CD4-positive, CD25-positive, alpha-beta regulatory T cell (primary cell): Measurements from ENCODE around the gene TM2D3. TPM values are rescaled to one million over a fixed set of nuclear protein-coding genes. Genes with fewer than 3 reads are reported as not detected.
A peak's percentile ranks its signal among the peaks of the same experiment; 100 is the strongest.
"Not testable (repeated sequence)": the region's sequence is repeated elsewhere in the genome, so short reads cannot be mapped to it uniquely, and the experiment has no call there.

Source experiments
- ATAC-seq, 2 donors: fragments of 150-1000 bp; cut with Tn5 transposase; one replicate each; pipeline ENCODE4 v1.10.0; 2021; ENCODE audit warnings: low read depth in 2 of 2, moderate number of reproducible peaks in 2 of 2, moderate library complexity in 1 of 2
- DNase-seq, 3 donors: peaks; one replicate each; pipeline versions ENCODE4 v3.0.0 to v3.0.0-alpha.2; 2012 to 2022; ENCODE audit warnings: mixed read lengths in 1 of 3
- H3K27ac ChIP-seq: one replicate; pipeline ENCODE4 v1.7.0; 2013; ENCODE audit warnings: mild to moderate bottlenecking, low read length; ENCODE audit not compliant: insufficient read depth, poor library complexity, severe bottlenecking
- H3K27me3 ChIP-seq: one replicate; pipeline ENCODE4 v1.7.0; 2013; ENCODE audit warnings: low read length; ENCODE audit not compliant: control insufficient read depth, insufficient read depth
- H3K36me3 ChIP-seq: one replicate; pipeline ENCODE4 v1.7.0; 2013; ENCODE audit warnings: mild to moderate bottlenecking, low read length, moderate library complexity; ENCODE audit not compliant: control insufficient read depth, insufficient read depth
- H3K4me1 ChIP-seq: 2 replicates; pipeline ENCODE4 v1.7.0; 2013; ENCODE audit warnings: mild to moderate bottlenecking, low read length; ENCODE audit not compliant: insufficient read depth, control insufficient read depth, poor library complexity, severe bottlenecking
- H3K4me3 ChIP-seq: one replicate; pipeline ENCODE4 v1.7.0; 2013; ENCODE audit warnings: low read depth, mild to moderate bottlenecking, low read length, moderate library complexity
- H3K9me3 ChIP-seq, 2 experiments: 1 replicate in 1 of 2; 2 replicates in 1 of 2; pipeline ENCODE4 v1.7.0; 2013; ENCODE audit warnings: low read length in 2 of 2, mild to moderate bottlenecking in 1 of 2, moderate library complexity in 1 of 2; ENCODE audit not compliant: control insufficient read depth in 2 of 2
- H3K27ac Mint-ChIP-seq, 3 donors: one replicate each; pipeline ENCODE4 v1.8.0; 2020 to 2022; ENCODE audit warnings: mild to moderate bottlenecking in 3 of 3, mixed read lengths in 3 of 3, moderate library complexity in 2 of 3
- H3K27me3 Mint-ChIP-seq: one replicate; pipeline ENCODE4 v1.8.0; 2022; ENCODE audit warnings: mild to moderate bottlenecking, mixed read lengths
- H3K36me3 Mint-ChIP-seq: one replicate; pipeline ENCODE4 v1.8.0; 2020; ENCODE audit warnings: mixed read lengths
- H3K4me1 Mint-ChIP-seq, 4 donors: one replicate each; pipeline ENCODE4 v1.8.0; 2020 to 2022; ENCODE audit warnings: mixed read lengths in 4 of 4, mild to moderate bottlenecking in 1 of 4
- H3K4me3 Mint-ChIP-seq, 4 donors: one replicate each; pipeline ENCODE4 v1.8.0; 2020 to 2022; ENCODE audit warnings: mild to moderate bottlenecking in 4 of 4, mixed read lengths in 4 of 4, moderate library complexity in 3 of 4
- H3K9me3 Mint-ChIP-seq, 7 donors: one replicate each; pipeline ENCODE4 v1.8.0; 2020 to 2022; ENCODE audit warnings: mixed read lengths in 7 of 7, mild to moderate bottlenecking in 3 of 7, moderate library complexity in 2 of 7
- polyA plus RNA-seq, 4 donors: library from polyadenylated mRNA; unstranded; fragments of 300-500 nt; fragmentation: Illumina TruSeq; gene quantifications; one replicate each; pipeline ENCODE4 v1.2.3, GENCODE V29; 2021
- total RNA-seq: library from RNA; stranded (reverse); gene quantifications from one replicate; pipeline ENCODE4 v1.2.3, GENCODE V29; 2022

Gene TM2D3
- total and polyA plus RNA-seq, 5 donors from 2014 or later: 30.9 to 85.4 (median 43.6) TPM

DNA sequence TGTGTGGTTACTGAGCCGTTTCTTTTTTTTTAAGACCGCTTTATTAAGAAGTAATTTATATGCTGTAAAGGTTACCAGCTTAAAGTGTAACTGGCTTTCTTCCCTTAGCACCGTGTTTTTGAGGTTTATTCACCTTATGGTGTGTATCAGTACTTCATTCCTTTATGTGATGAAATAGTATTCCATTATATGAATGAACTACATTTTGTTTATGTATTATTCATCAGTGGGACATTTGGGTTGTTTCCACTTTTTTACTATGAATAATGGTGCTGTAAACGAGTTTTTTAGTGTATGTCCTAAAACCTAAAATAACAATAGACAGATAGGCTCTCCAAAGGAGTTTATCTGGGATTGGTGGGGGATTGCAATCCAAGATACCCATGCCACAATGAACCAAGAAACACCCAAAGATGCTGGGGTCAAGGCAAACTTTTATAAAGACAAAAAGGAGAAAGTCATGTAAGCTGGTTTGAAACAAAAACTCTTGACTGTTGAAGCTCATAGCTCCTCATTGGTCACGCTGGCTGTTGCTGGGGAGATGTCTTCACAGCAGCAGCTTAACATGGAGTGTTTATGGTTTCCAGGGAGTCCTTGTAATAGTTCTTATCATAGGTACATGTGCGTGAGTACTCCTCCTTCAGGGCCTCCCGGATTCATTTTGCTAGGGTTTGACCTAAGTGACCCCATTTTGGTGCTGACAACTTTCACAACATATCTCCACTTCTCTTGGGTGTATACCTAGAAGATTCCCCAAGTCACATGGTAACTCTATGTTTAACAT, 16.0 kb downstream of the TM2D3 start:
- DNase-seq (no peak), ATAC-seq (no peak)
- Mint-ChIP-seq H3K4me1 (peaks cover 4 to 13% (median 9%) of the 10 kb centered on the region in 4 donors), H3K27ac (peak overlapping the region in 2 of 3 donors; percentile 40 to 71), H3K9me3 (no peaks in the 10 kb centered on the region), H3K4me3 (no peak overlapping the region), H3K27me3 (no peaks in the 10 kb centered on the region), H3K36me3 (peaks cover 24% of the 10 kb centered on the region)
- Histone ChIP-seq H3K4me1 (peaks cover 3% of the 10 kb centered on the region), H3K4me3 (no peak overlapping the region), H3K36me3 (peaks cover 24% of the 10 kb centered on the region), H3K27ac (no peak overlapping the region), H3K9me3 (no peaks in the 10 kb centered on the region), H3K27me3 (no peaks in the 10 kb centered on the region)

DNA sequence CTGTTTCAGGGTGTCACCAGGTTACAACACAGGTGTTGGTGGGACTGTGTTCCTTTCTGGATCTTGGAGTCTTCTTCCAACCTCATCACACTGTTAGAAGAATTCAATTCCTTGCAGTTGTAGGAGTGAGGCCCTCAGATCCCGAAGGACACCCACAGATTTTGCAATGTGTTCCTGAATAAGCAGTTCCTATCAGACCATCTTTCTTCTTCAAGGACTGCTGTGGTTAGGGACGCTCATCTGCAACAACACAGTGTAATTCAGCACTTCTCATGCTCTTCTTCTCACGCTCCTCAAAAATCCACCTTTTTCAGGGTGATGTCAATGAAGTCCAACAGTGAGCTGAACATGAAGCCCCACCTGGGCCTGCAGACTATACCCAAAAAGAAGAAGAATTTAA, 18.8 kb downstream of the TM2D3 start:
- peaks cover 3% of the 10 kb centered on the region for H3K36me3 ChIP-seq
- no peak overlapping the region for H3K4me3 Mint-ChIP-seq
- H3K4me1 ChIP-seq: no peaks in the 10 kb centered on the region
- DNase-seq: no peak
- H3K27ac Mint-ChIP-seq: peak overlapping the region in 1 of 3 donors; percentile 59
- H3K4me3 ChIP-seq: no peak overlapping the region
- no peaks in the 10 kb centered on the region for H3K27me3 ChIP-seq
- H3K9me3 ChIP-seq: no peaks in the 10 kb centered on the region
- no peak overlapping the region for H3K27ac ChIP-seq
- no peak for ATAC-seq
- H3K36me3 Mint-ChIP-seq: peaks cover 7% of the 10 kb centered on the region
- no peaks in the 10 kb centered on the region for H3K27me3 Mint-ChIP-seq
- H3K9me3 Mint-ChIP-seq: no peaks in the 10 kb centered on the region
- peaks cover 0 to 5% (median 0%) of the 10 kb centered on the region in 4 donors for H3K4me1 Mint-ChIP-seq

DNA sequence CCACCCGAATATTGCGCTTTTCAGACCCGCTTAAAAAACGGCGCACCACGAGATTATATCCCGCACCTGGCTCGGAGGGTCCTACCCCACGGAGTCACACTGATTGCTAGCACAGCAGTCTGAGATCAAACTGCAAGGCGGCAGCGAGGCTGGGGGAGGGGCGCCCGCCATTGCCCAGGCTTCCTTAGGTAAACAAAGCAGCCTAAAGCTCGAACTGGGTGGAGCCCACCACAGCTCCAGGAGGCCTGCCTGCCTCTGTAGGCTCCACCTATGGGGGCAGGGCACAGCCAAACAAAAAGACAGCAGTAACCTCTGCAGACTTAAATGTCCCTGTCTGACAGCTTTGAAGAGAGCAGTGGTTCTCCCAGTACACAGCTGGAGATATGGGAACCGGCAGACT, 25.5 kb downstream of the TM2D3 start:
- not testable (repeated sequence) for H3K4me3 ChIP-seq, ATAC-seq, H3K27me3 Mint-ChIP-seq, H3K9me3 Mint-ChIP-seq, H3K4me1 ChIP-seq, H3K27me3 ChIP-seq, H3K27ac Mint-ChIP-seq, H3K27ac ChIP-seq, DNase-seq, H3K9me3 ChIP-seq, H3K4me3 Mint-ChIP-seq
- peaks cover 25% of the 10 kb centered on the region for H3K36me3 ChIP-seq
- H3K36me3 Mint-ChIP-seq: peaks cover 34% of the 10 kb centered on the region
- peaks cover 12 to 28% (median 20%) of the 10 kb centered on the region in 4 donors for H3K4me1 Mint-ChIP-seq

DNA sequence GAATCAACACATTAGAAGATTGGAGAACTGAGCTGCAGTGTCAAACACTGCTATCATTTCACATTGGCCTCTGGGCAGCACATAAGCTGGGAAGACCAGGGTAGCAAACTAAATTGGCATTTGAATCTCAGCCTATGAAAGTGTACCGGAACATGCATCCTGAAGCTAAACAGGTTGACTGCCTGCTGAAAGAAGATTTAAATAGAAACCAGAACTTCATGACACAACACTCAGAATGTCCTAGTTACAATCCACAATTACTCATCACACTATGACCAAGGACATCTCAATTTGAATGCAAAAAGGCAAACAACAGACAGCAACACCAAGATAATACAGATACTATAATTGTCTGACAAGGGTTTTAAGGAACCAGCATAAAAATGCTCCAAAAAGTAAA, 26.2 kb downstream of the TM2D3 start:
- H3K27ac ChIP-seq: no peak overlapping the region
- peaks cover 0 to 3% (median 0%) of the 10 kb centered on the region in 7 donors for H3K9me3 Mint-ChIP-seq
- H3K4me1 Mint-ChIP-seq: peaks cover 12 to 31% (median 21%) of the 10 kb centered on the region in 4 donors
- H3K36me3 Mint-ChIP-seq: peaks cover 37% of the 10 kb centered on the region
- H3K9me3 ChIP-seq: no peaks in the 10 kb centered on the region
- no peaks in the 10 kb centered on the region for H3K4me1 ChIP-seq
- no peaks in the 10 kb centered on the region for H3K27me3 ChIP-seq
- H3K36me3 ChIP-seq: peaks cover 25% of the 10 kb centered on the region
- no peak overlapping the region for H3K4me3 ChIP-seq
- no peaks in the 10 kb centered on the region for H3K27me3 Mint-ChIP-seq
- no peak overlapping the region for H3K4me3 Mint-ChIP-seq
- H3K27ac Mint-ChIP-seq: peak overlapping the region in 1 of 3 donors; percentile 48
- ATAC-seq: no peak
- DNase-seq: no peak

DNA sequence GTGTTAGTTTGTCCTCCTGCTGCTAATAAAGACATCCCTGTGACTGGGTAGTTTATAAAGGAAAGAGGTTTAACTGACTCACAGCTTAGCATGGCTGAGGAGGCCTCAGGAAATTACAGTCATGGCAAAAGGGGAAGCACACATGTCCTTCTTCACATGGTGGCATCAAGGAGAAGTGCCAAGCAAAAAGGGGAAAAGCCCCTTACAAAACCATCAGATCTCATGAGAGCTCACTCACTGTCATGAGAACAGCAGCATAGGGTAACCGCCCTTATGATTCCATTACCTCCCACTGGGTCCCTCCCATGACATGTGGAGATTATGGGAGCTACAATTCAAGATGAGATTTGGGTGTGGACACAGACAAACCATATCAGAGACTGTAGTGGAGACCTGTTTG, 27.0 kb downstream of the TM2D3 start:
- H3K27ac ChIP-seq: no peak overlapping the region
- ATAC-seq (no peak), DNase-seq (no peak)
- H3K9me3 ChIP-seq: no peaks in the 10 kb centered on the region
- peaks cover 0 to 3% (median 0%) of the 10 kb centered on the region in 7 donors for H3K9me3 Mint-ChIP-seq
- peaks cover 30% of the 10 kb centered on the region for H3K36me3 ChIP-seq
- H3K27me3 Mint-ChIP-seq: no peaks in the 10 kb centered on the region
- no peak overlapping the region for H3K4me3 Mint-ChIP-seq
- H3K36me3 Mint-ChIP-seq: peaks cover 39% of the 10 kb centered on the region
- H3K4me1 Mint-ChIP-seq: peaks cover 12 to 31% (median 21%) of the 10 kb centered on the region in 4 donors
- H3K4me1 ChIP-seq: no peaks in the 10 kb centered on the region
- H3K4me3 ChIP-seq: no peak overlapping the region
- peak overlapping the region in 2 of 3 donors; percentile 3 to 48 for H3K27ac Mint-ChIP-seq
- no peaks in the 10 kb centered on the region for H3K27me3 ChIP-seq

DNA sequence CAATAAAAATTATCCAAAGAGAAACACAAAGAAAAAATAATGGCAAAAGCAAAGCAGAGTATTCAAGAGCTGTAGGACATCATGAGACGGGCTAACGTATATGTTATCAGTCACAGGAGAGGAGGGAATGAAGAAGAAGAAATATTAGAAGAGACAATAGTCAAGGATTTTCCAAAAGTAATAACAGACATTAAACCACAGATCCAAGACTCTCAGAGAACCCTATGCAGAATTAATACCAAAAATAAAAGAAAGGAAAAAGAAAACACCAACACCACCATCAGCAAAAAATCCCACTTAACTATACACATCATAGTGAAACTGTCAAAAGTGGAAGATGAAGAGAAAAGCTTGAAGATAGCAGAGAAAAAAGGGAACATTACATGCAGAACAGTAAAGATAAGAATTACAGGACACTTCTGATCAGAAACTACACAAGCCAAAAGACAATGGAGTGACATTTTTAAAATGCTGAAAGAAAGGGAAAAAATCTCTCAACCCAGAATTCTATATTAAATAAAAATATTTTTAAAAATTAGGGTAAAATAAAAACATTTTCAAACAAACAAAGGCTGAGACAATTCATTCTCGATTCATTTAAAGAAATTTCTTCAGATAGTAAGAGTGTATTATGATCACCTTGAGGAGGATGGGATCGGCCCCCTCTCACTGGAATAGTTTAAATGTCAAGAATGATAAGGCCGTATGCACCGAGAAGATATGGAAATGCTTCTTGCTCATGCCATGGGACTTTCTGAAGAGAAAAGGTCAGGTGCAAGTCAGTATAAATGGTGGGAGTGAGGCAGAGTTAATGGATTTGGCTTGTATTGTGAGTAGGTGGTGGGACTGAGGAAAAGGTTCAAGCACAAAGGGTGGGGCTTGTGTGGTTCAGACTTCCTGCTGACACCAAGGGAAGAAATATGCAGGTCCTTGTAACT, 28.5 kb downstream of the TM2D3 start:
- no peak overlapping the region for H3K4me3 ChIP-seq
- no peak overlapping the region for H3K27ac ChIP-seq
- H3K9me3 ChIP-seq: no peaks in the 10 kb centered on the region
- peaks cover 0 to 3% (median 0%) of the 10 kb centered on the region in 7 donors for H3K9me3 Mint-ChIP-seq
- H3K4me1 Mint-ChIP-seq: peaks cover 12 to 31% (median 21%) of the 10 kb centered on the region in 4 donors
- H3K27me3 Mint-ChIP-seq: no peaks in the 10 kb centered on the region
- H3K4me1 ChIP-seq: no peaks in the 10 kb centered on the region
- peaks cover 30% of the 10 kb centered on the region for H3K36me3 ChIP-seq
- peak overlapping the region in 1 of 3 donors; percentile 49 for H3K27ac Mint-ChIP-seq
- DNase-seq (no peak), ATAC-seq (no peak)
- H3K27me3 ChIP-seq: no peaks in the 10 kb centered on the region
- H3K4me3 Mint-ChIP-seq: no peak overlapping the region
- H3K36me3 Mint-ChIP-seq: peaks cover 41% of the 10 kb centered on the region

DNA sequence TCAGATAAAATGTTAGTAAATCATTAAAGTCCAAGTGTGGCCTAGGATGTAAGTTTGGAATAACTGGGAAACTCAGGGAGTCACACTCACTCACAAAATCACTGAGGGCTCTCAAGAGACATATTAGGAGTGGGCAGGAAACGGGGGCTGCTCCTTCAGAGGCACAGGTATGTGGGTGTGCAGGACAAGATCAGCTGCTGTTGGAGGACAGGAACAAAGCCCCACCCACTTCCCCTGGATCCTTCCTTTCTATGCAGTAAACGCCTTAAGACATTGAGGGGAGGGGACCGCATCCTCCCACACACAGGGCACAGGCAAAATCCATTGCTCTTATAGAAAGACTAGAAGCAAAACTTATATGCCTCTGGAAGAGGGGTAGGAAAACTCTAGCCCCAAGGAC, 30.2 kb downstream of the TM2D3 start:
- ATAC-seq: no peak
- peaks cover 0 to 3% (median 0%) of the 10 kb centered on the region in 7 donors for H3K9me3 Mint-ChIP-seq

More for the DNA sequence above, 30.2 kb downstream of the TM2D3 start:
- DNase-seq: peak in 1 of 3 donors; percentile 35
- Mint-ChIP-seq H3K4me1 (peaks cover 12 to 31% (median 23%) of the 10 kb centered on the region in 4 donors), H3K4me3 (no peak overlapping the region), H3K27ac (peak overlapping the region in 2 of 3 donors; percentile 29 to 55), H3K27me3 (no peaks in the 10 kb centered on the region), H3K36me3 (peaks cover 44% of the 10 kb centered on the region)
- no peak overlapping the region for H3K27ac ChIP-seq
- H3K9me3 ChIP-seq: no peaks in the 10 kb centered on the region
- H3K4me1 ChIP-seq: no peaks in the 10 kb centered on the region
- H3K36me3 ChIP-seq: peaks cover 30% of the 10 kb centered on the region
- no peak overlapping the region for H3K4me3 ChIP-seq
- no peaks in the 10 kb centered on the region for H3K27me3 ChIP-seq
